DND-41 (cell line): Measurements from ENCODE around the gene PRKCZ.

Experiments
- ATAC-seq: fragments of 200-7000 bp; cut with Tn5 transposase; 3 replicates; pipeline ENCODE4 v1.9.1; 2021; ENCODE audit warnings: low read depth; ENCODE audit not compliant: insufficient read depth
- DNase-seq: peaks from one replicate; pipeline ENCODE4 v3.0.0-alpha.2; 2020
- H2AFZ ChIP-seq: 2 replicates; pipeline ENCODE4 v1.6.0; 2012; ENCODE audit warnings: low read depth, low read length
- H3K27ac ChIP-seq: 2 replicates; pipeline ENCODE4 v1.5.1; 2012; ENCODE audit warnings: low read length, inconsistent platforms
- H3K27me3 ChIP-seq: fragments of 200-600 bp; sonication (generic); 2 replicates; pipeline ENCODE4 v1.6.0; 2012; ENCODE audit warnings: low read length, mild to moderate bottlenecking, inconsistent platforms; ENCODE audit not compliant: insufficient read depth, poor library complexity
- H3K36me3 ChIP-seq: 2 replicates; pipeline ENCODE4 v1.5.1; 2012; ENCODE audit warnings: low read length, inconsistent platforms; ENCODE audit not compliant: insufficient read depth
- H3K4me1 ChIP-seq: 2 replicates; pipeline ENCODE4 v1.5.1; 2012; ENCODE audit warnings: mild to moderate bottlenecking, low read length; ENCODE audit not compliant: insufficient read depth
- H3K4me2 ChIP-seq: 2 replicates; pipeline ENCODE4 v1.6.0; 2012; ENCODE audit warnings: mild to moderate bottlenecking, moderate library complexity, low read length, inconsistent platforms; ENCODE audit not compliant: insufficient read depth
- H3K4me3 ChIP-seq, 2 experiments: fragments of 200-600 bp in 1 of 2; shearing (Covaris generic) in 1 of 2; 2 replicates each; pipeline ENCODE4 v1.5.1; 2012 to 2016; ENCODE audit warnings: inconsistent platforms in 2 of 2, low read length in 2 of 2, mild to moderate bottlenecking in 2 of 2, low read depth in 1 of 2, moderate library complexity in 1 of 2
- H3K79me2 ChIP-seq: 2 replicates; pipeline ENCODE4 v1.6.0; 2012; ENCODE audit warnings: low read length, inconsistent platforms; ENCODE audit not compliant: insufficient read depth
- H3K9ac ChIP-seq: 2 replicates; pipeline ENCODE4 v1.6.0; 2012; ENCODE audit warnings: low read depth, mild to moderate bottlenecking, inconsistent platforms, low read length, moderate library complexity
- H3K9me3 ChIP-seq: 2 replicates; pipeline ENCODE4 v1.5.1; 2012; ENCODE audit warnings: low read length, moderate library complexity, mild to moderate bottlenecking, inconsistent platforms; ENCODE audit not compliant: insufficient read depth, severe bottlenecking
- H4K20me1 ChIP-seq: 2 replicates; pipeline ENCODE4 v1.6.0; 2012; ENCODE audit warnings: low read length; ENCODE audit not compliant: insufficient read depth
- CTCF ChIP-seq: IDR thresholded peaks from 2 replicates; pipeline ENCODE4 v1.5.1; 2012; ENCODE audit warnings: borderline replicate concordance, low read length, moderate library complexity, mild to moderate bottlenecking; ENCODE audit not compliant: poor library complexity, severe bottlenecking; ENCODE audit errors: extremely low read depth
- EZH2 ChIP-seq: IDR thresholded peaks from 3 replicates; pipeline ENCODE4 v1.6.1; 2012; ENCODE audit warnings: borderline replicate concordance, low read depth, mild to moderate bottlenecking, moderate library complexity, low read length, inconsistent platforms; ENCODE audit not compliant: severe bottlenecking

PRKCZ gene

GRCh38 chr1:2067393-2067792 is 17.2 kb downstream of the PRKCZ start:
- ATAC-seq = no peak
- Histone ChIP-seq H2AFZ (no peak overlapping the region), H3K27ac (no peak overlapping the region), H3K27me3 (peaks cover 5% of the 10 kb centered on the region), H3K4me3 (no peak overlapping the region), H4K20me1 (peaks cover 5% of the 10 kb centered on the region; the same call in 1 of the 2 replicates), H3K4me2 (no peak overlapping the region), H3K4me1 (no peaks in the 10 kb centered on the region), H3K9ac (no peak overlapping the region), H3K79me2 (no peaks in the 10 kb centered on the region), H3K36me3 (no peaks in the 10 kb centered on the region), H3K9me3 (no peaks in the 10 kb centered on the region)
- DNase-seq = no peak
- TF ChIP-seq CTCF = no peak
- no peak for TF ChIP-seq EZH2

- H3K9me3 ChIP-seq = no peaks in the 10 kb centered on the region
- no peaks in the 10 kb centered on the region for H3K36me3 ChIP-seq
- no peak overlapping the region for H3K9ac ChIP-seq
- peaks cover 5% of the 10 kb centered on the region; the same call in 1 of the 2 replicates for H4K20me1 ChIP-seq
- no peak overlapping the region for H3K4me3 ChIP-seq
- no peak for DNase-seq
- no peaks in the 10 kb centered on the region for H3K79me2 ChIP-seq
- no peak for TF ChIP-seq CTCF
- TF ChIP-seq EZH2 = no peak
- peaks cover 5% of the 10 kb centered on the region for H3K27me3 ChIP-seq
- H3K4me2 ChIP-seq = no peak overlapping the region
- H2AFZ ChIP-seq = no peak overlapping the region
- ATAC-seq = no peak
- H3K27ac ChIP-seq = no peak overlapping the region
- no peaks in the 10 kb centered on the region for H3K4me1 ChIP-seq
Measured at GRCh38 chr1:2067981-2068380, 17.8 kb downstream of the PRKCZ start.

GRCh38 chr1:2068951-2069350 is 18.7 kb downstream of the PRKCZ start:
- H2AFZ ChIP-seq = no peak overlapping the region
- H3K27me3 ChIP-seq = peaks cover 5% of the 10 kb centered on the region
- H3K9ac ChIP-seq = no peak overlapping the region
- no peaks in the 10 kb centered on the region for H3K36me3 ChIP-seq
- no peak for ATAC-seq
- no peaks in the 10 kb centered on the region for H3K79me2 ChIP-seq
- H3K9me3 ChIP-seq = no peaks in the 10 kb centered on the region
- no peak for DNase-seq
- H4K20me1 ChIP-seq = peaks cover 5% of the 10 kb centered on the region; the same call in 1 of the 2 replicates
- no peak for TF ChIP-seq EZH2
- no peak for TF ChIP-seq CTCF
- no peak overlapping the region for H3K27ac ChIP-seq
- no peak overlapping the region for H3K4me3 ChIP-seq
- H3K4me2 ChIP-seq = no peak overlapping the region
- H3K4me1 ChIP-seq = no peaks in the 10 kb centered on the region

DNA sequence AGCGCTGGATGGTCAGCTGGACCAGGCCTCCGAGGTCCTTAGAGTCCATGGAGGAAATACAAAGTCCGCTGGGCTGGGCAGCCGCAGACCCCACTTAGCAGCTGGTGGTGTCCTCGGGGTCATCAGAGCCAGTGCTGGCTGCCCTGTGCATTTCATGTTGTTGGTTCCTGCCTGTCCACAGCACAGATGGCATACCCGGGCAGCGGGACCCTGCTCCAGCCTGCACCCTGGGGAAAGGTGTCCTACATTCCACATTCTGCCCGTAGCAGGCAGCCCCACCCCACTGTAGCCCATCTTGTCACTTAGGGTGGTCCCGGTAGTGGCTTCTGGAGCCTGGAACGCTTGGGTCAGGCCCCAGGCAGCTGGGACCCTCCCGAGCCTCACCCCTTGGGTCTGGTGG is 19.8 kb downstream of the PRKCZ start:
- Histone ChIP-seq H3K27ac (no peak overlapping the region), H2AFZ (no peak overlapping the region), H3K4me3 (no peak overlapping the region), H3K9me3 (no peaks in the 10 kb centered on the region), H3K27me3 (peaks cover 5% of the 10 kb centered on the region), H4K20me1 (peaks cover 5% of the 10 kb centered on the region; the same call in 1 of the 2 replicates), H3K79me2 (no peaks in the 10 kb centered on the region), H3K4me2 (no peak overlapping the region), H3K9ac (no peak overlapping the region), H3K4me1 (no peaks in the 10 kb centered on the region), H3K36me3 (no peaks in the 10 kb centered on the region)
- ATAC-seq (no peak), DNase-seq (no peak)
- TF ChIP-seq EZH2 = no peak
